RPMI8226 (cell line): ENCODE results near the gene CHCHD6.
A peak's percentile ranks its signal among the peaks of the same experiment; 100 is the strongest.

Experiments
- DNase-seq: peaks from one replicate; pipeline ENCODE4 v3.0.0-alpha.2; 2015

Gene CHCHD6

DNA sequence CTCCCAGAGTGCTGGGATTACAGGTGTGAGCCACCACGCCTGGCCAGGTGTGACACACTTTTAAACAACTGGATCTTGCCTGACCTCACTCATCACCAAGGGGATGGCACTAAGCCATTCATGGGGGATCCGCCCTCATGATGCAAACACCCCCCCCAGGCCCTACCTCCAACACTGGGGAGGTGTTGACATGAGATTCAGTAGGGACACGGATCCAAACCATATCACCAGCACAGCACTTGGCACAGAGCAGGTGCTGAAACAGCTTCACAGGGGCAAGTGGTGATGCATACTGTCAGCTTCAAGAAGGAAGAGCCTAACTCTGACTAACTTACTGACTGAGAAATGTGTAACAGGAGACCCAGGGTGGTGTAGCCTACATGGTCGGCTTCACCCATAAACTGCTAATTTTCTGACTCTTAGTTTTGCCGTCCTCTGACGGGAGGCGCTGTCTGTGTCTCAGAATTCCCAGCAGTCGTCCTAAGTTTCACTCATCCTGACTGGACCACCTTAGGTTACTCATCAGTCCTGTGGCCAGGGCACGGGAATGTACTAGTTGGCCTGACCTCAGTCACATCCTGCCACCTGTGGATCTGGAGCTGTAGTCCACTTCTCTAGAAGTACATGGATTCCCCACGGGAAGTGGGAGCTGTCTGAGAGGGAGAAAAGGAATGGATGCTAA, 197.0 kb downstream of the CHCHD6 start:
- no peak for DNase-seq

DNA sequence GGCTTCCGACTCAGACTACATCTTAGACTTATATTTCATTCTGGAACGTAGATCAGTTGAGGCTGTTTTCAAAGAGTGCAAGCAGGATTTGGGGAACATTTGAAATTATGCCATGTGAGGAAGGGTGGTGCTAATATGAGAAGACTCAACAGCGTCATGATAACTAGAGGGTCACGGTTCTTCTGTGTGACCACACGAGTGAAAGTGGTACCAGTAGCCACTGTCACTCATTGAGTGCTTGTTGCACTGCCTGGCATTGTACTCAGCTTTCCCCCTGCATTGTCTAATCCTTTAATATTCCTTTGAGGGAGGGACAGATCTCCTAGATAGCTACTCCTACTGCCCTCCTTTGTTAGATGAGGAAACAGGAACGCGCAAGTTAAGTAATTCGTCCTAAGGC, 197.6 kb downstream of the CHCHD6 start:
- DNase-seq: no peak

DNA sequence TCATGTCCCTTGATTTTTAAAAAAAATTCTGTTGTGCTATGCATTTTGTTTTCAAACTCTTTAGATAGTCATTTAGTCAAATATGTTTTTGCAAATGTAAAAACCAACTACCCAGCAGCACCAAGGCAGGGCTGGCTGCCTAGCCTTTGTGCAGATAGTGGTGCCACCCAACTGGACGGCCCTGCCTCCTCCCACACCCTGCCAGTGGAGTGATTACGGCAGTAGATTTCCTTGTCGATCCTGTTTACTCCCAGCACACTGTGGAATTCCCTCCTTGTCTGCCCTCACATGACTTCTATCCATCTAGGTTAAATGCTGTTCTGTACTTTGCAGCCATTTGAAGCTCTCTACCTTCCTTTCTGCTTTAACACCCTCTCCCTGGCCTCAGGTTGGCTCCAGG, 199.5 kb downstream of the CHCHD6 start:
- DNase-seq: no peak

DNA sequence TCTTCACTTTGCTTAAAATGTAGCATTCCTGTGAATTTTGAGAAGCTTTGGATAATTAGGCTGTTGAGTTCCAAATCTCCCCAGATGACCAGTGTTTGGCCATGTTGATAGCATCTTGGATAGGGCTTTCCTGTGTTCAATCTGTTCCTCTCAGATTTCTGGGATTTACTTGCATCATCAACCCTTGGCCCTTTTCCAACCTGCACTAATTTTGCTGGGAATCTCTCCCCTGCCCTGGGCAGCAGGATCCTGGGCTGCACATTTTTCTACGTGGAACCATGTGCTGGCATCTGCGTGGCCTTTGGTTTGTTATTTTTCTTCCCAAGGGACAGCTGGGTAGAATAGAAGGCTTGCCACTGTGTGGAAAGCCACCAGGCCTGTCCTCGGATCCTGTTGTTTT, 203.5 kb downstream of the CHCHD6 start:
- no peak for DNase-seq

DNA sequence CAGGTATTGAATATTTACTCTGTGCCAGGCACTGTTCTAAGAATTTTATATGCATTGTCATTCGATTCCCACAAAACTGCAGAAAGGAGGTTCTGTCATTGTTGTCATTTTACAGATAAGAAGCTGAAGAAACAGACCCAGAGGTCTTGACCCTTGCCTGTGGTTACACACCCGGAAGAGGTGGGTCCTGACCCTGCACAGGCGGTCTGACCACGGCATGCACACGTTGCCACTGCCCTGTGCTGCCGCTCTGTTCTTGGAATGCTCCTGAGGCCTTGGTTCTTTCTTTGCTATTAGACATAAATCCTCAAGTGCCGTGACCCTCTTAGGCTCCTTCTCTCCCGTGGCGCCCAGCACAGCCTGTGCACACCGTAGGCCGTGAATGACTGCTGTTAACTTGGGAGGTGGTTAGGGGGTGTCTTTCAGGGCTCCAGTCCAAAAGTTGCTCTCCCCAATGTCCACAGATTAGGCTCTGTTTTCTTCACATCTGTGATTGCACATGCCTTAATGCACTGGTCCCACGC, 204.8 kb downstream of the CHCHD6 start:
- peak; percentile 33 for DNase-seq

DNA sequence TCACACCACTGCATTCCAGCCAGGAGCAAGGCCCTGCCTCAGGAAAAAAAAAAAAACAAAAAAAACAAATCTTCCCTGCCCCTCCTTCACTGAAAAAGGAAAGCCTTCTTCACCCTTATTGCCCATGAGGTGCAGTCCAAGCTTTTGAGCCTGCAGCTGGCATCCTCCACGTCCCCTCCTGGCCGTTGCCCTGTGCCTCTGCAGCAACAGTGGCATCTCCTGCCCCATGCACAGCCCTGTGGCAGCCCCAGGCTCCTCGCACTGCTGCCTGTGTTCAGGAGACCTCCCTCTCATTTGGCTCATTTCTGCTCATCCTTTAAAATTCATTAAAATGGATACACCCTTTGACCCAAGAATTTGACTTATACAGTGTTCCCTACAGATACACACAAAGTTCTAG, 206.2 kb downstream of the CHCHD6 start:
- no peak for DNase-seq

DNA sequence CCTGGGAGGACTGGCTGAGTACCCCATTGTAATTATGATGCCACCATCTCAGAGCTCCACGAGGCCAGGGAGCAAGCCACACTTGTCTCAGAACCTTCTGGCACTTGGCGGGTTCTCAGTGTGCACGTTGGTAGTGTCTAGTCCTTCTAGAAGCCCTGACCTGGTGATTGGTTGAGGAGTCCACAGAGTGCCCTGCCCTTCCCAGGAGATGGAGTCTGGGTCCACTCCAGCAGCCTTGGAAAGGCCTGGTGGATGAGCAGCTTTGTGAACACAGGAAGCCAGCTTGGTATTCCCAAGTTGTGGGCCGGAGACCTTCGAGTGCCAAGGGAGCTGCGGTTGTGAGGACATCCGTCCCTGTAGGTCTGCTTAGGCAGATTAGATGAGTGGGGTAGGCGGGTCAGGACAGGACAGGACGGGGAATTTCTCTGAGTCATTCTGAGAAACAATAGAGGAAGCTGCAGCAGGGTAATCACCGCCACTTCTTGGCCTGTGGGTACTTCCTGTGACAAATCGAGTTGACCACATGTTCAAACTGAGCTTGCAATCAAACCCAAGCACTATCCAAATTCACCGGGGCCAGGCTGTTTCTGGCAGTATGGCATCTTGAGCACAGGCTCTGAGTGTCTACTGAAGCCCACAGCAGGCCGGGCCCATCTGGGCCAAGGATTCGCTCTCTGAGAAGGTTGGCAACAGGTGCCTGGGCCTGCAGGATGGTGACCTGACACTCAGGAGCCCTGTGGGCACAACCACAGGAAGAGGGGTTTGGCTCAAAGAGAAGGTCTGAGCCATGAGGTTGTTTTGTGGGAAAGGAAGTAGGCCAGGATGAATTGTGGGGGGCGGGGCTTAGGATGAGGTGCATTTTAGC, 207.4 kb downstream of the CHCHD6 start:
- DNase-seq: peak; percentile 94

DNA sequence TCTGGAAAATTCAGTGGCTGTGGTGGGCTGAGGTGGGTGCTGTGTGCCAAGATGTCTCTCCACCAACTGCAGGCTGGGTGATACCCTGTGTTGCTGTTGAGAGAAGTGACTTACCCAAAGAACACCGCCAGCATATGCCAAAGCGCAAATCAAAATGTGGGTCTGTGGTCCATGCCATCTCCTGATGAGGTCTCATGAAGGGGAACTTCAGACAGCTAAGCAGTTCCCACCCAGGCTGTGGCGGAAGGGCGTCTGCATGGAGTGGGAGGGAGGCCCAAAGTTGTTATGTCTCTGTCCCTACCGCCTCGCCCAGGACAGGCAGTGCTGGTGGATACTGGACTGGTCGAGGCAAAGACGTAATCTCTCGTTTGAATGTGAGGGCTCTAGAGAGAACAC, 208.0 kb downstream of the CHCHD6 start:
- peak; percentile 67 for DNase-seq

DNA sequence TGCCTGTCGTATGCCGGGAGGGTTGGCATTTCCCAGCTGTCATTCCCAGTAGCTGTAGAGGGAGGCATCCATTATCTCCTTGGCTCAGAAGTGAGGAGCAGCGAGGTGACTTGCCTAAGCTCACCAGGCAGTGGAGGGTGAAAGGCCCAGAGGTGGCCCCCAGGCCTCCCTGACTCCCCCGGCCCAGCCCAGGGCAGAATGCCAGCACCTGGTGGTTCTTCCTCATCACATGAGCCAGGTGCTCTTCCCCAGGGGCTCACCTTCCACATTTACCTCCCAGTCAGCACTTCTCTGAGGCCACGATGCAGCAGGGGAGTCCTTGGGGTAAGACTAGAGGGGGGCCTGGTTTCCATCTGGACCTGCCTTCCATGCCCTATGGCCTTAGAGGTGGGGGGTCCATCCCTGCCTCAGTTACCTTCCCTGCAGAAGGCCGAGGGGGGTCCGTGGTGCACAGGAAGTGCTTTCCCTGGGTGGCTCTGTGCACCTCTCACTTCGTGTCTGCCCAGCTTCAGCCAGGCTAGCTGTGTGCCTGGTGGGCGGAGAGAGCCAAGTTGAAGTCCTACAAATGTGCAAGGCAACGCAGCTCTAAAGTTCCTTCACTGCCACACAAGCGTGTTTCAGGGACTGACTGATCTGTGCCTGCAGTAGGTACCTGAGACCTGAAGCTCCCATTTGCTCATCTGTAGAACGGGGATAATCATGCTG, 208.6 kb downstream of the CHCHD6 start:
- DNase-seq: peak; percentile 81

DNA sequence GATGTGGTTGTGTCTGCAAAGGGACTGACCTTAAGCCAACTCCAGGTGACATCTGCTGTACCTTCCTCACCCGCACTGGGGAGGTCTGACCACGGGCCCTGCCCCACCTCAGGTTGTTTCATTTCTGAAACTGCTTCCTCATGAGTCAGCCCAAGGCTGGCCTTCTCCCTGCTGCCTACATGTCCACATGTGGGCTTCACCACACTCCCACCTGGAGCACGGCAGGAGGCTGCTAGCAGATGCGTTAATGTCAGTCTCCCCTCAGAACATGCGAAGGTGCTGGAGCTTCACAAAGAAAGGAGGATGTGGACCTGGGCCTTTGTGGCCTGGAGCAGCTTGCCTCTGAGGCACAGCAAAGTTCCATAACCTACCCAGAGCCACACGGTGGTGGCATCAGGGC, 209.5 kb downstream of the CHCHD6 start:
- DNase-seq: peak; percentile 95

DNA sequence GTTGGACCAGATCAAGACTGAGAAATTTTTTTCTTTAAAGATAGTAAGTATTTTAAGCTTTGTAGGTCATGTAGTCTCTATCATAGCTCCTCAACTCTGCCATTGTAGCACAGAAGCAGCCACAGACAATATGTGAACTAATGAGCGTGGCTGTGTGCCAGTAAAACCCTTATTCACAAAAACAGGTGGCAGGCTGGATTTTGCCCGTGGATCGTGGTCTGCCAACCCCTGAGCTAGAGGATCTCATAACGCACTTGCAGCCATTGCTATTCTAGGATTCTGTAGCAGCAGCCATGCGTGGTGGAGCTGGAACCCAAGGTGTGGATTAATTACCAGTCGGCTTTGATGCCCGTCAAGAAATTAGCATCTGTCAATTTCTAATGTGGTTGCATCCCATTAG, 210.2 kb downstream of the CHCHD6 start:
- peak; percentile 73 for DNase-seq

DNA sequence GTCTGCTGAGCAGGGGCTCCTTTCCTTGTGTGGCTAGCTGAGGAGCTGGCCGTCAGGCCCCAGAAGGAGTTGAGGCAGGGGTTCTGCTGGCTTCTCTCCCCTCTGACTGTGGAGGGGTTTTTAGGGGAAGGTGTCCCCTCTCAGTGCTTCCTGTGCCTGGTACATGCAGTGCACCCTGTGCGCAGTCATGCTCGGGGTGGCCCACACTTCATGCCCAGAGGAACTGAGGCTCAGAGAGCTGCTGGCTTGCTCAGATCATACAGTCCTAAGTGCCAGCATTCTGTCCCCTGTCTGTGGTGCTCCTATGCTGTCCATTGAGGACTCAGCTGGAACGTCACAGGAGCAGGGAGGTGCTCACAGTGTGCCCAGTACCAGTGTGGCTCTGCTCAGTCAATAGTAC, 211.0 kb downstream of the CHCHD6 start:
- DNase-seq: no peak

DNA sequence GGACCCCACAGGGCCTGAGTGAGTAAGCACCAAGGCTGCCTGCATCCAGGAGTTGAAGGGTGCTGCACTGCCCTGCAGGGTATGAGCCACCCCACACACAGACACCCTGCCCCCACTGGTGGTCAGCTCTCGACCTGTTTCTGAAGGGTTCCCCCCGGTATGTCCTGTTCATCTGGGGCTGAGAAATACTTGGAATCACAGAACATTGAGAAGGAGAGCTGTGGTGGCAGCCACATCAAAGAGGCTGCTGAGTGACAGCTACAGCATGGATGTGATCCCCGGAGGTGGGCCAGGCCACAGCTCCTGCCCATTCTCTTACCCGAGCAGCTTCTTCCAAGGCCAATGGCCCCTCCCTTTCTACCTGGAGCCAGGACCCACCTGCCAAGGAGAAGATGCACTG, 212.5 kb downstream of the CHCHD6 start:
- DNase-seq: no peak

DNA sequence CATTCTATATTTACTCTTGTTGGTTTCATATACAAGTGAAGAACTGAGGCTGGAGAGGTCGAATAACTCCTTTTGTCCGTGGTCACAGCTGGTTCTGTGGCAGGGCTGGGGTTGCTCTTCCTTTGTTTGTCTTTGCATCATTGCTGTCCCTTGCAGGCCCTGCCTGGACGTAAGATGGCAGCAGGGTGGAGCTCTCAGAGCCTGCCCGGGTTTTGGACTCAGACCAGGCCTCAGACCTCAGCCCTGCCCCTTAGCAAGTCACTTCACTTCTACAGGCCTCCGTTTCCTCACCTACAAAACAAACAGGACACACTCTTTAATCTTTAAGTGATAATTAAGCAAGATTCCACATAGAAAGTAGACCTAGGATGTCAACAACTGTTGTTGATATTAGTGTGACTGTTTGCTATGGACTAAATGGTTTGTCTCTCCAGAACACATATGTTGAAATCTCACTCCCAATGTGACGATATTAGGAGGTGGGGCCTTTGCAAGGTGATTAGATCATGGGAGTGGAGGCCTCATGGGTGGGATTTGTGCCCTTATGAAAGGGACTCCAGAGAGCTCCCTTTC, 213.3 kb downstream of the CHCHD6 start:
- DNase-seq: no peak

DNA sequence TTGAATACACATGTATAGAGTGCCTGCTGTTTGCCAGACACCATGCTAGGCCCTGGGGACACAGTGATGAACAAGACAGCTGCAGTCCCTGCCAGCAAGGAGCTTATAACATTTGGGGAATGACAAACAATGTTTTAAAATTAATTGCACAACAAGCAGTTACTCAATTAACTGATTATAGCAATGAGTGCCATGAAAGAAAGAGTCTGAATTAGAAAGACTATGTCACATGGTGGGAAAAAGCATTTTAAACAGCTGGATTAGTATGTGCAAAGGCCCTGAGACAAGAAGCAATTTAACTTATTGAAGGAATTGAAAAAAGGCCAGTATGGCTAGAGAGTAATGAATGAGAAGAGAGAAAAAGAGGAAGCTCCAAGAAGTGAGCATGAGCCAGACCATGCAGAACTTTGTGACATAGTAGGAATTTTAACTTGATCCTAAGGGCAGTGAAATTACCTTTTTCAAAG, 214.3 kb downstream of the CHCHD6 start:
- no peak for DNase-seq

DNA sequence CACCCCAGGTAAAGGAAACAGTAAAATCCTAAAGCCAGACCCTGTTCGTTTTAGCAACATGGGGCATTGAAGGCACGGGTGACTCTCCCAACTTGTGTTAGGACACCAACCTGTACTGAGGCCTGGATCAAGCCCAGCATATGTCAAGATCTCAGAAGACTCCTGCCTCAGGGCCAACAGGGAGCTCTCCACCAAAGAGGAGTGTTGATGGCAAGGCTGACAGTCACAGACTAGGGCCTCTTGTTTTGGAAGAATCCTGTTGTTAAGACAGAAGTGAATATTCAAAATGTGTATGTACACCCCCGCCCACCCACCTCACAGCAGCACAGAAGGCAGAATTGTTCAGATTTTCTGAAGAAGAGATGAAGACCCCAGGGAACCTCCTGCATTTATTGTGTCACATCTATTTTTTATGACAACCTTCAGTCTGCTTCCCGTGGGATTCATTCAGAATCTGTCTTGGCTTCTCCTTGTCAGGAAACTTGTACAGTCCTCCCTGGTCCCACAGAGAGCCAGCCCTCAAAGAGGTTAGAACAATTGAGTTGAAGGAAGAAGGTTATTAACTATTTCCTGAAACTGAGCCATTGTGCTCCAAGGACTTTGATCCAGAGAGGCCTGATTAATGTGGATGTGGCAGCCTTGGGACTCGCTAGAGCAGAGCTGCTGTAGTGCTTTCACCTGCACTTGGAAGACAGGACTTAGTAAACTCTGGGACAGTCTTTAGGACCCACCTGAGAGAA, 217.2 kb downstream of the CHCHD6 start:
- DNase-seq: no peak

DNA sequence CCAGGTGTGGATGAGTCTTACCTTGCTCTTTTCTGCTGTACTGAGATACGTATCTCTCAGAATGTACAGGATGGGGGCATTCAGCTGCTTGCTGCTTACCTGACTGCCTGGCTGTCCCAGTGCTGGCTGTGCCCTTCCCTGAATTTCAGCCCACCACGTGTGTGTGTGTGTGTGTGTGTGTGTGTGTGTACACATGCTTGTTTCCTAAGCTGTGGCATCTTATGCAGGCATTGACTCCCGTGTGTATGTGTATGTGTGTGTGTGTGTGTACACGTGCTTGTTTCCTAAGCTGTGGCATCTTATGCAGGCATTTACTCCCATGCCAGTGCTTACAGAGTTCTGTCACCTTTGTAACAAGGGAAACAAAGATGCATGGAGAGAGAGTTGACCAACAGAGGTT, 218.4 kb downstream of the CHCHD6 start:
- no peak for DNase-seq

DNA sequence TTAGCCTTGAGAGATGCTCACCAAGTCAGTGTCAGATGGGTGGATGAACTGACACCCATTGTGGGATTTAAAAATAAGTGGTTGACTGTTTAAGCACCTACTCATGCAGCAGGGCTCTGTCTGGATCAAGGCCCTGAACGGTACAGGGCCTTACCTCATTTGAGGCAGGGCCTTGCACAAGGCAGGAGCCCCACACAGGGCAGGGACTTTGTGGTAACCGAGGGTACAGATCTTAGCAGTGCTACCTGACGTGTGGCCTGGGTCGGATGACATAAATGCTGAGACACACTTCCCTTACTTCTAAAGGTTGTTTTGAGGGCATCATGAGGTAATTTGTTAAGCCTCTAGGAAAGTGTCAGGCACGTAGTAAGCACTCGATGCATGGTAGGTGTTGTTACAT, 219.4 kb downstream of the CHCHD6 start:
- no peak for DNase-seq

DNA sequence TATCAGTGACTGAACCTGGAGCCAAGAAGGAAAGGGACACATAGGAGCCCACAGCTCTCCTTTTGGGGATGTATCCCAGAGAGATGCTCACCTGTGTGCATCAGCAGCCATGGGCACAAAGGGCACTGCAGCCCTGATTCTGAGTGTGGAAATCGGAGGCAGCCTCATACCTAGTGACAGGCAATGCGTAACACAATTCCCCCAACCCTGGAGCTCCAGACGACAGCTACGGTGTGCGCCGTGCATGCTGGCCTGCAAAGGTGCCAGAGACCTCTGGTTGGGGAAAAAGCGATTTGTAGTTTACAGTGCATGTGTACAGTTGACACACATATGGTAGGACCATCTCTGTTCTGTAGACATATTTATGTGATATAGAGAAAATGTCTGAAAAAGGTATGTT, 219.9 kb downstream of the CHCHD6 start:
- no peak for DNase-seq

DNA sequence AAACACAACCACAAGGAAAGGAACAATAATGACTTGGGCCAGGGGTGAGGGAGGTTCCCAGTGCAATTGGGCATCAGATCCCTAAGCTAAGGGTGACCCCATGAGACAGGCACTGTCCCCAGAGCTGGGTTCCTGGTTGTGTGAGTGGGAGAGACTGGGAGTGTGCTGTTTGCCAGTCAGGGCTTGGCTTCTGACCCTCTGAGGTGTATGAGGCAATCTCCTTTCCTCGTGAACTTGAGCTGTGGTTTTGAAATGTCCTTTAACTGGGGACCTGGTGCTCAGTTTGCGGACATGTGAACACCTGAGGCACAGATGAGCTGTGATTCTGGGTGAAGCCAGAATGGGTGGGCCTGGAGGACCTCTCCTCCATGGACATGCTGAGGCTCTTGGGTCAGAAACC, 220.4 kb downstream of the CHCHD6 start:
- no peak for DNase-seq

DNA sequence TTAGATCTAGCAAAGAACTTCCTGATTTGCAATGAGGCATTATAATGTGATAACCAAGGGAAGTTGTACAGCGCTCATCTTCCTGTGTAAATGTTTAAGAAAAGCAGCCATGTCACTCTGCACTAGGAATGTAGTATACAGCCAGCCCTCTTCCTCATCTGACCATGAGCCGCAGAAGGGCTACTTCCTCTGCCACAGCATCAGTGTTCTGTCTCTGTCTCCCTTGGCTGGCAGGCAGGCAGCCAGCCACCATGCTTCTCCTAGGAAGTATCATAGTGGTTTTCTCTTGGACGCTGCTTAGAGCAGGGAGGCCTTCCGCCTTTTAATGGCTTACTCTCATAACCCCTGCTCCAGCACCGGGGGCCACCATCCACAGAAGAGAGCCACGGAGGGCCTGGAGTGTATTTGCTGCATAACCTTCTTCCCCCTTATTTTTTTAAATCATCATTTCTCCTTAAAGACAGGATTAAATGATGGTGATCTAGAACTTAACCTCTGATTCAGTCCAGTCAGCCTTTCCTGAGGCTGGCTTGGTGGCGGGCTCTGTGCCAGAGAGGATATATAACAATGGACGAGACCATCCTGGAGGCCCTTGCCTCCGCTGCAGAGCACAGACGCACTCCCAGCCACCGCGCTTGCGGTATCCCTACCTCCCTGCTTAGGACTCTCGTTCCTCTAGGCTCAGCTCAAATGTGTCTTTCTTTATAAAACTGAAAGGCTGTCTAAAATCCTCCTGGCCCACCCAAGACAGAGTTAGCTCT, 221.6 kb downstream of the CHCHD6 start:
- DNase-seq: no peak
